HepG2 (cell line): ENCODE data around the gene WDR48.

Source experiments
- ZNF263 ChIP-seq: sonication (generic); formaldehyde crosslinking; IDR thresholded peaks from 2 replicates; pipeline ENCODE4 v1.4.0; 2020; ENCODE audit warnings: missing genetic modification reagents
- ZSCAN30 ChIP-seq: sonication (generic); formaldehyde crosslinking; IDR thresholded peaks from 2 replicates; pipeline ENCODE4 v1.5.0; 2020; ENCODE audit warnings: mild to moderate bottlenecking, missing genetic modification reagents
- TF ChIP-seq, protein P1 (sequence below): sonication (generic); formaldehyde crosslinking; IDR thresholded peaks from one replicate; pipeline ENCODE4 v1.5.1; 2020; ENCODE audit warnings: mild to moderate bottlenecking, missing genetic modification reagents; ENCODE audit errors: not compliant biosample characterization
- TF ChIP-seq, protein P2 (sequence below): sonication (generic); formaldehyde crosslinking; IDR thresholded peaks from 2 replicates; pipeline ENCODE4 v1.4.0; 2020; ENCODE audit warnings: missing genetic modification reagents, borderline replicate concordance

DNA sequence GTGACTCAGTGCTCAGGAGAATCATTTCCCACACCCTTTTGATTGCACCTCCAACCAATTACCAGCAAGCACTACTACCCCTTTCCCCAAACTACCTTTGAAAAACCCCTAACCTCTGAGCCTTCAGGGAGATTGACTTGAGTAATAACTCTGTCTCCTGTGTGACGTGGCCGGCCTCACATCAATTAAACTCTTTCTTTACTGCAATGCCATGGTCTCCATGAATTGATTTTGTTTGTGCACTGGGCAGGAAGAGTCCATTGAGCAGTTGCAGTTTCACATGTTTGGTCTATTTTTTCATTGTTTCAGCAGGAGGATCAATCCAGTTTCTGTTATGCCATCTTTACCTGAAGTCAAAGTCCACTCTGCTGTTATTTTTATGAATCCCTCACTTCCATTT, 32.5 kb upstream of the WDR48 start:
- TF ChIP-seq, protein P1, sequence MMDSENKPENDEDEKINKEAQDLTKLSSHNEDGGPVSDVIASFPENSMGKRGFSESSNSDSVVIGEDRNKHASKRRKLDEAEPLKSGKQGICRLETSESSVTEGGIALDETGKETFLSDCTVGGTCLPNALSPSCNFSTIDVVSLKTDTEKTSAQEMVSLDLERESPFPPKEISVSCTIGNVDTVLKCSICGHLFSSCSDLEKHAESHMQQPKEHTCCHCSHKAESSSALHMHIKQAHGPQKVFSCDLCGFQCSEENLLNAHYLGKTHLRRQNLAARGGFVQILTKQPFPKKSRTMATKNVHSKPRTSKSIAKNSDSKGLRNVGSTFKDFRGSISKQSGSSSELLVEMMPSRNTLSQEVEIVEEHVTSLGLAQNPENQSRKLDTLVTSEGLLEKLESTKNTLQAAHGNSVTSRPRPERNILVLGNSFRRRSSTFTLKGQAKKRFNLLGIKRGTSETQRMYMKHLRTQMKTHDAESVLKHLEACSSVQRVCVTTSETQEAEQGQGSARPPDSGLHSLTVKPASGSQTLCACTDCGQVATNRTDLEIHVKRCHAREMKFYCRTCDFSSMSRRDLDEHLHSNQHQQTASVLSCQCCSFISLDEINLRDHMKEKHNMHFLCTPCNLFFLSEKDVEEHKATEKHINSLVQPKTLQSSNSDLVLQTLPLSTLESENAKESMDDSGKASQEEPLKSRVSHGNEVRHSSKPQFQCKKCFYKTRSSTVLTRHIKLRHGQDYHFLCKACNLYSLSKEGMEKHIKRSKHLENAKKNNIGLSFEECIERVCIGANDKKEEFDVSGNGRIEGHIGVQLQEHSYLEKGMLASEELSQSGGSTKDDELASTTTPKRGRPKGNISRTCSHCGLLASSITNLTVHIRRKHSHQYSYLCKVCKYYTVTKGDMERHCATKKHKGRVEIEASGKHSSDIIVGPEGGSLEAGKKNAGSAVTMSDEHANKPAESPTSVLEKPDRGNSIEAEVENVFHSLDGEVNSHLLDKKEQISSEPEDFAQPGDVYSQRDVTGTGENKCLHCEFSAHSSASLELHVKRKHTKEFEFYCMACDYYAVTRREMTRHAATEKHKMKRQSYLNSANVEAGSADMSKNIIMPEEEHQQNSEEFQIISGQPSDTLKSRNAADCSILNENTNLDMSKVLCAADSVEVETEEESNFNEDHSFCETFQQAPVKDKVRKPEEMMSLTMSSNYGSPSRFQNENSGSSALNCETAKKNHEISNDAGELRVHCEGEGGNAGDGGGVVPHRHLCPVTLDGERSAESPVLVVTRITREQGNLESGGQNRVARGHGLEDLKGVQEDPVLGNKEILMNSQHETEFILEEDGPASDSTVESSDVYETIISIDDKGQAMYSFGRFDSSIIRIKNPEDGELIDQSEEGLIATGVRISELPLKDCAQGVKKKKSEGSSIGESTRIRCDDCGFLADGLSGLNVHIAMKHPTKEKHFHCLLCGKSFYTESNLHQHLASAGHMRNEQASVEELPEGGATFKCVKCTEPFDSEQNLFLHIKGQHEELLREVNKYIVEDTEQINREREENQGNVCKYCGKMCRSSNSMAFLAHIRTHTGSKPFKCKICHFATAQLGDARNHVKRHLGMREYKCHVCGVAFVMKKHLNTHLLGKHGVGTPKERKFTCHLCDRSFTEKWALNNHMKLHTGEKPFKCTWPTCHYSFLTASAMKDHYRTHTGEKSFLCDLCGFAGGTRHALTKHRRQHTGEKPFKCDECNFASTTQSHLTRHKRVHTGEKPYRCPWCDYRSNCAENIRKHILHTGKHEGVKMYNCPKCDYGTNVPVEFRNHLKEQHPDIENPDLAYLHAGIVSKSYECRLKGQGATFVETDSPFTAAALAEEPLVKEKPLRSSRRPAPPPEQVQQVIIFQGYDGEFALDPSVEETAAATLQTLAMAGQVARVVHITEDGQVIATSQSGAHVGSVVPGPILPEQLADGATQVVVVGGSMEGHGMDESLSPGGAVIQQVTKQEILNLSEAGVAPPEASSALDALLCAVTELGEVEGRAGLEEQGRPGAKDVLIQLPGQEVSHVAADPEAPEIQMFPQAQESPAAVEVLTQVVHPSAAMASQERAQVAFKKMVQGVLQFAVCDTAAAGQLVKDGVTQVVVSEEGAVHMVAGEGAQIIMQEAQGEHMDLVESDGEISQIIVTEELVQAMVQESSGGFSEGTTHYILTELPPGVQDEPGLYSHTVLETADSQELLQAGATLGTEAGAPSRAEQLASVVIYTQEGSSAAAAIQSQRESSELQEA (CRISPR knock-in tag), result no peak
- TF ChIP-seq, protein P2, sequence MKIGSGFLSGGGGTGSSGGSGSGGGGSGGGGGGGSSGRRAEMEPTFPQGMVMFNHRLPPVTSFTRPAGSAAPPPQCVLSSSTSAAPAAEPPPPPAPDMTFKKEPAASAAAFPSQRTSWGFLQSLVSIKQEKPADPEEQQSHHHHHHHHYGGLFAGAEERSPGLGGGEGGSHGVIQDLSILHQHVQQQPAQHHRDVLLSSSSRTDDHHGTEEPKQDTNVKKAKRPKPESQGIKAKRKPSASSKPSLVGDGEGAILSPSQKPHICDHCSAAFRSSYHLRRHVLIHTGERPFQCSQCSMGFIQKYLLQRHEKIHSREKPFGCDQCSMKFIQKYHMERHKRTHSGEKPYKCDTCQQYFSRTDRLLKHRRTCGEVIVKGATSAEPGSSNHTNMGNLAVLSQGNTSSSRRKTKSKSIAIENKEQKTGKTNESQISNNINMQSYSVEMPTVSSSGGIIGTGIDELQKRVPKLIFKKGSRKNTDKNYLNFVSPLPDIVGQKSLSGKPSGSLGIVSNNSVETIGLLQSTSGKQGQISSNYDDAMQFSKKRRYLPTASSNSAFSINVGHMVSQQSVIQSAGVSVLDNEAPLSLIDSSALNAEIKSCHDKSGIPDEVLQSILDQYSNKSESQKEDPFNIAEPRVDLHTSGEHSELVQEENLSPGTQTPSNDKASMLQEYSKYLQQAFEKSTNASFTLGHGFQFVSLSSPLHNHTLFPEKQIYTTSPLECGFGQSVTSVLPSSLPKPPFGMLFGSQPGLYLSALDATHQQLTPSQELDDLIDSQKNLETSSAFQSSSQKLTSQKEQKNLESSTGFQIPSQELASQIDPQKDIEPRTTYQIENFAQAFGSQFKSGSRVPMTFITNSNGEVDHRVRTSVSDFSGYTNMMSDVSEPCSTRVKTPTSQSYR, result no peak
- TF ChIP-seq ZNF263 (CRISPR knock-in tag) (no peak), ZSCAN30 (CRISPR knock-in tag) (no peak)
